GM12892 (cell line): Measurements from ENCODE around the gene CMTM1.

ENCODE experiments used
- POLR2A ChIP-seq: IDR thresholded peaks from 2 replicates; pipeline ENCODE4 v1.6.1; 2011; ENCODE audit warnings: low read depth, low read length, control low read depth
- POLR2AphosphoS5 ChIP-seq: IDR thresholded peaks from 2 replicates; pipeline ENCODE4 v1.6.1; 2011; ENCODE audit warnings: low read depth, low read length, control low read depth

DNA sequence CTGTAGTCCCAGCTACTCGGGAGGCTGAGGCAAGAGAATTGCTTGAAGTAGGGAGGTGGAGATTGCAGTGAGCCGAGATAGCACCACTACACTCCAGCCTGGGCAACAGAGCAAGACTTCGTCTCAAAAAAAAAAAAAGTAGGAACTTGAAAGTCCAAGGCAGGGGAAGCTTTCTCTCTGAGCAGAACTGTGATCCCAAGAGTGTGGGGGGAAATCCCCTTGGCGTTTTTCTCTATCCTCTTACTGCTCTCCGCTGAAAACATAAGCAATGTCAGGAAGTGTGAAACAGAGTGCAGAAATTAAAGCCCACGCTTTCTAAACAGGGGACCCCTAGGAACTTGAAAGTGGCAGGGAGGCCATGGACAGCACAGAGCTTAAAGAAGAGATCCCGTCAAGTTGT, 28.5 kb downstream of the CMTM1 start:
- TF ChIP-seq POLR2AphosphoS5 = no peak
- TF ChIP-seq POLR2A = no peak
